ENCODE data around the gene HEBP2. TPM values are rescaled to one million over a fixed set of nuclear protein-coding genes. Genes with fewer than 3 reads are reported as not detected.

HEBP2 gene
- total and polyA plus RNA-seq, 2 of the 13 experiments (the other 11 are each of a cell fraction or from before 2014, with no cell fraction given), result 16.0 to 72.8 TPM

GRCh38 chr6:138404666-138405337 is 779 bp downstream of the HEBP2 start (continued):
- peak; percentile 19; the same call in 1 of the 2 replicates for TF ChIP-seq ZNF577 (CRISPR knock-in tag; IDR thresholded peaks at IDR 0.05; ENCODE audit: borderline replicate concordance, low read depth)
- TF ChIP-seq NFE2L1 (CRISPR knock-in tag; IDR thresholded peaks at IDR 0.05; ENCODE audit: borderline replicate concordance), result 0 out of 2 replicates have a peak, but pooled peaks have one; percentile 71
- TF ChIP-seq ARID5B (CRISPR knock-in tag; IDR thresholded peaks at IDR 0.05), result peak; percentile 4; the same call in 1 of the 2 replicates
- TF ChIP-seq SMYD3 (CRISPR knock-in tag; IDR thresholded peaks at IDR 0.05), result peak; percentile 48; the same call in 1 of the 2 replicates
- peak; percentile 42 for TF ChIP-seq GABPB1 (CRISPR knock-in tag; IDR thresholded peaks at IDR 0.05)
- 0 out of 2 replicates have a peak, but pooled peaks have one; percentile 24 for TF ChIP-seq PATZ1 (CRISPR knock-in tag; IDR thresholded peaks at IDR 0.05)
- TF ChIP-seq ZNF713 (CRISPR knock-in tag; IDR thresholded peaks at IDR 0.05), result 0 out of 2 replicates have a peak, but pooled peaks have one; percentile 31
- 0 out of 2 replicates have a peak, but pooled peaks have one; percentile 27 for TF ChIP-seq ZNF333 (CRISPR knock-in tag; IDR thresholded peaks at IDR 0.05; ENCODE audit: borderline replicate concordance)
- TF ChIP-seq ZNF484 (CRISPR knock-in tag; IDR thresholded peaks at IDR 0.05; ENCODE audit: borderline replicate concordance, low read depth), result no peak
- peak; percentile 24; the same call in 1 of the 2 replicates for TF ChIP-seq EED (CRISPR knock-in tag; IDR thresholded peaks at IDR 0.05)
- 0 out of 2 replicates have a peak, but pooled peaks have one; percentile 69 for TF ChIP-seq KLF13 (CRISPR knock-in tag; IDR thresholded peaks at IDR 0.05)
- no peak for TF ChIP-seq FLYWCH1 (CRISPR knock-in tag; IDR thresholded peaks at IDR 0.05)
- TF ChIP-seq ZNF230 (CRISPR knock-in tag; IDR thresholded peaks at IDR 0.05), result peak; percentile 42; the same call in 1 of the 2 replicates
- no peak for TF ChIP-seq MAZ (IDR thresholded peaks at IDR 0.05; ENCODE audit: borderline replicate concordance, low read depth, low read length)
- TF ChIP-seq MAZ (CRISPR knock-in tag; IDR thresholded peaks at IDR 0.05; ENCODE audit: low read depth), result no peak
- peak; percentile 38; the same call in 1 of the 2 replicates for TF ChIP-seq TARDBP (CRISPR knock-in tag; IDR thresholded peaks at IDR 0.05)
- TF ChIP-seq HNF1B (CRISPR knock-in tag; IDR thresholded peaks at IDR 0.05), result peak; percentile 45; the same call in 1 of the 2 replicates
- 0 out of 2 replicates have a peak, but pooled peaks have one; percentile 6 for TF ChIP-seq ZNF510 (CRISPR knock-in tag; IDR thresholded peaks at IDR 0.05; ENCODE audit: low read depth)
- TF ChIP-seq GATAD2A (CRISPR knock-in tag; IDR thresholded peaks at IDR 0.05), result peak; percentile 14; the same call in 1 of the 2 replicates
- peak; percentile 36; the same call in 1 of the 2 replicates for TF ChIP-seq ZNF501 (CRISPR knock-in tag; IDR thresholded peaks at IDR 0.05)
- TF ChIP-seq ZNF552 (CRISPR knock-in tag; IDR thresholded peaks at IDR 0.05; ENCODE audit: borderline replicate concordance), result no peak
- TF ChIP-seq KDM2A (CRISPR knock-in tag; IDR thresholded peaks at IDR 0.05; ENCODE audit: borderline replicate concordance, low read depth), result no peak
